Gastrocnemius medialis (tissue), 4 donors: ENCODE data around the gene CHMP4A.

Experiments
- POLR2A ChIP-seq, 2 donors: fragments of 450-650 bp; IDR thresholded peaks; one replicate each; pipeline ENCODE4 v1.6.1; 2017; ENCODE audit warnings: antibody characterized with exemption in 2 of 2, mild to moderate bottlenecking in 2 of 2, moderate library complexity in 2 of 2
- TF ChIP-seq, protein P1 (sequence below), 5 experiments: fragments of 450-650 bp in 3 of 5; fragments of 200-600 bp in 2 of 5; sonication (generic) in 2 of 5; IDR thresholded peaks in 4 of 5; conservative IDR thresholded peaks in 1 of 5; 1 replicate in 4 of 5; 2 replicates in 1 of 5; pipeline ENCODE4 v1.5.1; 2016 to 2019; ENCODE audit warnings: antibody characterized with exemption in 5 of 5, mild to moderate bottlenecking in 3 of 5, moderate library complexity in 3 of 5

DNA sequence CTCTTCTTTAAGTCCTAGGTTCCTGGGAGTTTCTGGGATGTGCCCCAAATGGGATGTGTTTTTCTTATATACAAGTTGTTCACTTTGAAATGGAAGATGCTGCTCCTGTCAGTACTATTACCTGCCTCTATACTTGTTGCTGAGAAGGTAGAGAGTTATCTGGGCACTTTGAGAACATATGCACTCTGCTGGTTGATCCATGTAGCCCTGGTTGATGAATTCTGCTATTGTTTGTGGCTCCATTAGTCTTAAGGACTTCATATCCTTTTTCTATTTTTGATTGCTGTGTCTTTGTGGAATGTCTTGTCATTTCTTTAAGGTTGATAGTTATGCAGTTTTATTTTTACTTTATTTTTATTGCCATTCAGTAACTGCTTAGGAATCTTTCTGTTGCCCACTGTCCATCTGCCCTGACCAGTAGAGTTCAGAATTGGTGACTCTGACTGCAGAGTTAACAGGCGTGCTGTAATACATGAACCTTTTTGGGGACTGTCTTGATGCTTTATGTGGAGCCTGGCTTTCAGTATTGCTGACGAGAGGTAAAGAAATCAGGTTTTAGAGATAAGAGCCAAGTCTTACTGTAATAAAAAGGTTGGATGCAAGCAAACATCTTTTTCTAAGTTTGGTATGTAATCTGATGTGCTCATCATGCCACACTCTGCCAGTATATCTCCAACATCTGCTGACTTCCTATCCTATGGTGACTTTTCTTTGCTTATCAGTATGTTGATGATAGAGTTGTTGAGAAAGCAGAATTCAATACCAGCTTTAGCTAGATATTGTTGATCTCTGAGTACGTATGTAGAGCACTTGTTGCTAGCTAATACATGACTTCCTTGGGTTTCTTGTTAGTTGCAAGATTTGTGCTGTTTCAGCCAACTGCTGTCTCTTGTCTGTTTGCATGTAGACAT, 21.1 kb upstream of the CHMP4A start:
- TF ChIP-seq POLR2A (IDR thresholded peaks at IDR 0.05): no peak
- TF ChIP-seq, protein P1, sequence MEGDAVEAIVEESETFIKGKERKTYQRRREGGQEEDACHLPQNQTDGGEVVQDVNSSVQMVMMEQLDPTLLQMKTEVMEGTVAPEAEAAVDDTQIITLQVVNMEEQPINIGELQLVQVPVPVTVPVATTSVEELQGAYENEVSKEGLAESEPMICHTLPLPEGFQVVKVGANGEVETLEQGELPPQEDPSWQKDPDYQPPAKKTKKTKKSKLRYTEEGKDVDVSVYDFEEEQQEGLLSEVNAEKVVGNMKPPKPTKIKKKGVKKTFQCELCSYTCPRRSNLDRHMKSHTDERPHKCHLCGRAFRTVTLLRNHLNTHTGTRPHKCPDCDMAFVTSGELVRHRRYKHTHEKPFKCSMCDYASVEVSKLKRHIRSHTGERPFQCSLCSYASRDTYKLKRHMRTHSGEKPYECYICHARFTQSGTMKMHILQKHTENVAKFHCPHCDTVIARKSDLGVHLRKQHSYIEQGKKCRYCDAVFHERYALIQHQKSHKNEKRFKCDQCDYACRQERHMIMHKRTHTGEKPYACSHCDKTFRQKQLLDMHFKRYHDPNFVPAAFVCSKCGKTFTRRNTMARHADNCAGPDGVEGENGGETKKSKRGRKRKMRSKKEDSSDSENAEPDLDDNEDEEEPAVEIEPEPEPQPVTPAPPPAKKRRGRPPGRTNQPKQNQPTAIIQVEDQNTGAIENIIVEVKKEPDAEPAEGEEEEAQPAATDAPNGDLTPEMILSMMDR (IDR thresholded peaks at IDR 0.05 in 4 of 5, conservative IDR thresholded peaks at IDR 0.05 in 1 of 5): no peak
